OCI-LY1 (cell line): ENCODE results near the gene CDH7.

Experiments used
- H2AFZ ChIP-seq: fragments of 200-600 bp; sonication (generic), shearing (Covaris generic); 2 replicates; pipeline ENCODE4 v1.6.0; 2014; ENCODE audit warnings: antibody characterized with exemption, mild to moderate bottlenecking, low read length
- H3F3A ChIP-seq: fragments of 200-600 bp; sonication (generic), shearing (Covaris generic); 2 replicates; pipeline ENCODE4 v1.6.0; 2014; ENCODE audit warnings: mild to moderate bottlenecking, antibody characterized with exemption, low read length, moderate library complexity; ENCODE audit not compliant: insufficient read depth
- H3K27ac ChIP-seq: fragments of 200-600 bp; sonication (generic); 2 replicates; pipeline ENCODE4 v1.5.1; 2014; ENCODE audit warnings: low read length, mixed run types, mild to moderate bottlenecking, low read depth; ENCODE audit not compliant: poor library complexity, severe bottlenecking
- H3K27me3 ChIP-seq: fragments of 200-600 bp; sonication (generic); 2 replicates; pipeline ENCODE4 v1.6.0; 2014; ENCODE audit warnings: antibody characterized with exemption, mild to moderate bottlenecking, low read length, moderate library complexity; ENCODE audit not compliant: insufficient read depth
- H3K36me3 ChIP-seq: fragments of 200-600 bp; sonication (generic); 2 replicates; pipeline ENCODE4 v1.6.1; 2014; ENCODE audit warnings: mild to moderate bottlenecking, antibody characterized with exemption, low read length, moderate library complexity, mixed read lengths; ENCODE audit not compliant: insufficient read depth
- H3K4me1 ChIP-seq: fragments of 200-600 bp; sonication (generic); 2 replicates; pipeline ENCODE4 v1.5.1; 2014; ENCODE audit warnings: mild to moderate bottlenecking, low read length, moderate library complexity; ENCODE audit not compliant: insufficient read depth, severe bottlenecking
- H3K4me2 ChIP-seq: fragments of 200-600 bp; sonication (generic), shearing (Covaris generic); 2 replicates; pipeline ENCODE4 v1.6.1; 2014; ENCODE audit warnings: low read length
- H3K4me3 ChIP-seq: fragments of 200-600 bp; sonication (generic); 2 replicates; pipeline ENCODE4 v1.5.1; 2014; ENCODE audit warnings: low read length, low read depth, mild to moderate bottlenecking, mixed read lengths; ENCODE audit not compliant: poor library complexity, severe bottlenecking
- H3K79me2 ChIP-seq: fragments of 200-600 bp; shearing (Covaris generic); 2 replicates; pipeline ENCODE4 v1.6.1; 2016; ENCODE audit warnings: mixed run types, low read length, mixed read lengths; ENCODE audit not compliant: insufficient read depth
- H3K9ac ChIP-seq: fragments of 200-600 bp; sonication (generic), shearing (Covaris generic); 2 replicates; pipeline ENCODE4 v1.6.1; 2014; ENCODE audit warnings: mild to moderate bottlenecking, low read length, mixed read lengths
- H3K9me2 ChIP-seq: fragments of 200-600 bp; sonication (generic), shearing (Covaris generic); 2 replicates; pipeline ENCODE4 v1.6.1; 2014; ENCODE audit warnings: low read depth, mild to moderate bottlenecking, low read length, mixed read lengths
- H3K9me3 ChIP-seq: fragments of 200-600 bp; shearing (Covaris generic); 2 replicates; pipeline ENCODE4 v1.6.1; 2014; ENCODE audit warnings: low read length, mixed read lengths
- H4K20me1 ChIP-seq: fragments of 200-600 bp; sonication (generic), shearing (Covaris generic); 2 replicates; pipeline ENCODE4 v1.6.0; 2016; ENCODE audit warnings: mild to moderate bottlenecking, low read length; ENCODE audit not compliant: insufficient read depth
- EZH2 ChIP-seq: fragments of 200-600 bp; sonication (generic), shearing (Covaris generic); IDR thresholded peaks from 2 replicates; pipeline ENCODE4 v1.8.0; 2017; ENCODE audit warnings: borderline replicate concordance, mixed run types, mild to moderate bottlenecking, antibody characterized with exemption, low read length, moderate library complexity, mixed read lengths
- TF ChIP-seq, protein P1 (sequence below): fragments of 200-600 bp; sonication (generic), shearing (Covaris generic); IDR thresholded peaks from 2 replicates; pipeline ENCODE4 v1.5.1; 2017; ENCODE audit warnings: mild to moderate bottlenecking, antibody characterized with exemption, low read length, moderate library complexity, mixed read lengths

Gene CDH7

DNA sequence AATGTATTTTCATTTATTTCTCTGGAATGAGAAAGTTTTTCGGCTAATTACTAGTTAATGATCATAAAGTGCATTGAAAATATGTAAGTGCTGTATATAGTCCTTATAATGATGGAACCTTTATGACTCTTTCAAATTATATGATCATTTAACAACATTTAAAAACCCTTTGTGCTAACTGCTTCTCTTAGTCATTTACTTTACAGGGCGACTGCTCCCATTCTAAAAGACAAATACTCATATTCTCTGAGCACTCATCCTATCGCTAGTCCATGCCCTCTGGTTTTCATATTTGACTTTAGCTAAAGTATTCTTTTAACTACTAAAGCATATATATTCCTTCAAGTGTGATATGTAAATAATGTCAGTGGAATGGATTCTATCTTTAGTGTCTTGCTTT, 168.2 kb downstream of the CDH7 start:
- H3F3A ChIP-seq: no peaks in the 10 kb centered on the region
- no peak overlapping the region for H3K9ac ChIP-seq
- no peak overlapping the region for H3K27ac ChIP-seq
- H4K20me1 ChIP-seq: no peaks in the 10 kb centered on the region
- H3K9me2 ChIP-seq: no peaks in the 10 kb centered on the region
- no peak overlapping the region for H2AFZ ChIP-seq
- H3K9me3 ChIP-seq: no peaks in the 10 kb centered on the region
- H3K4me2 ChIP-seq: no peak overlapping the region
- no peaks in the 10 kb centered on the region for H3K36me3 ChIP-seq
- TF ChIP-seq EZH2: no peak
- TF ChIP-seq, protein P1, sequence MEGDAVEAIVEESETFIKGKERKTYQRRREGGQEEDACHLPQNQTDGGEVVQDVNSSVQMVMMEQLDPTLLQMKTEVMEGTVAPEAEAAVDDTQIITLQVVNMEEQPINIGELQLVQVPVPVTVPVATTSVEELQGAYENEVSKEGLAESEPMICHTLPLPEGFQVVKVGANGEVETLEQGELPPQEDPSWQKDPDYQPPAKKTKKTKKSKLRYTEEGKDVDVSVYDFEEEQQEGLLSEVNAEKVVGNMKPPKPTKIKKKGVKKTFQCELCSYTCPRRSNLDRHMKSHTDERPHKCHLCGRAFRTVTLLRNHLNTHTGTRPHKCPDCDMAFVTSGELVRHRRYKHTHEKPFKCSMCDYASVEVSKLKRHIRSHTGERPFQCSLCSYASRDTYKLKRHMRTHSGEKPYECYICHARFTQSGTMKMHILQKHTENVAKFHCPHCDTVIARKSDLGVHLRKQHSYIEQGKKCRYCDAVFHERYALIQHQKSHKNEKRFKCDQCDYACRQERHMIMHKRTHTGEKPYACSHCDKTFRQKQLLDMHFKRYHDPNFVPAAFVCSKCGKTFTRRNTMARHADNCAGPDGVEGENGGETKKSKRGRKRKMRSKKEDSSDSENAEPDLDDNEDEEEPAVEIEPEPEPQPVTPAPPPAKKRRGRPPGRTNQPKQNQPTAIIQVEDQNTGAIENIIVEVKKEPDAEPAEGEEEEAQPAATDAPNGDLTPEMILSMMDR: no peak
- H3K79me2 ChIP-seq: no peaks in the 10 kb centered on the region
- H3K4me3 ChIP-seq: no peak overlapping the region
- peaks cover 8% of the 10 kb centered on the region; the same call in 1 of the 2 replicates for H3K27me3 ChIP-seq
- H3K4me1 ChIP-seq: no peaks in the 10 kb centered on the region

DNA sequence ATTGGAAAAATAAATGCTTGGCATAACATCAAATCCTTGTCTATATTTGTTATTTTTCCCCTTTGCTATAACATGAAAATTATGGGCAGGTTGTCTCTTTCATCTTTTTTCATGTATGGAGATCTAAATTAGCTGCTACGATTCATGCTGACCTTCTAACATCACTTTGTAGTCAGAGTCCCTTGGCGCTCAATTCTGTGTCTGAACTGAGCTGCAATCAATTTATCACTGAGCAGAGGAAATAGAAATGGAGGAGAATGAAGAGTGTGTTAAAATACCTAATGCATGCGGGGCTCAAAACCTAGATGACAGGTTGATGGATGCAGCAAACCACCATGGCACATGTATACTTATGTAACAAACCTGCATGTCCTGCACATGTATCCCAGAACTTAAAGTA, 168.9 kb downstream of the CDH7 start:
- Histone ChIP-seq H3K4me1 (no peaks in the 10 kb centered on the region), H3K4me2 (no peak overlapping the region), H3K27me3 (peaks cover 8% of the 10 kb centered on the region; the same call in 1 of the 2 replicates), H3K9me3 (no peaks in the 10 kb centered on the region), H3F3A (no peaks in the 10 kb centered on the region), H3K9ac (no peak overlapping the region), H3K79me2 (no peaks in the 10 kb centered on the region), H3K9me2 (no peaks in the 10 kb centered on the region), H2AFZ (no peak overlapping the region), H3K4me3 (no peak overlapping the region), H4K20me1 (no peaks in the 10 kb centered on the region), H3K27ac (no peak overlapping the region), H3K36me3 (no peaks in the 10 kb centered on the region)
- TF ChIP-seq, protein P1: no peak
- TF ChIP-seq EZH2: no peak

DNA sequence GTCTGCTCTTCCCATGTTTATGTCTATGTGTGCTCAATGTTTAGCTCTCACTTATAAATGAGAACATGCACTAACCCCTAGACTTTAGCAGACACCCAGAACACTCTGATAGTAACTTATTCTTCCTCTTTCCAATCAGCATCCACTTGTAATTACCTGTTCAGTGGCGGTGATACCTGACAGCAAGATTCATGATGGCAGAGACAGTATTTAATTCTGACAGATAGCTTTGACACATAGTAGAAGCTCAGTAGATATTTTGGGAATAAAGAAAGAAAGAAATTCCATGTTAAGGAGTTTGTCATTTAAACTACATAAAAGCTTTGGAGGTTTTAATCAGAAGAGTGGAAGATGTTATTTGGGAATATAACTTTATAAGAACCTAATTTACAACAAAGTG, 171.3 kb downstream of the CDH7 start:
- H3K9ac ChIP-seq: no peak overlapping the region
- H4K20me1 ChIP-seq: no peaks in the 10 kb centered on the region
- H3K27ac ChIP-seq: no peak overlapping the region
- H3K4me1 ChIP-seq: no peaks in the 10 kb centered on the region
- TF ChIP-seq EZH2: no peak
- TF ChIP-seq, protein P1: no peak
- no peak overlapping the region for H3K4me2 ChIP-seq
- no peaks in the 10 kb centered on the region for H3K9me3 ChIP-seq
- no peaks in the 10 kb centered on the region for H3K36me3 ChIP-seq
- H3K27me3 ChIP-seq: peaks cover 8% of the 10 kb centered on the region; the same call in 1 of the 2 replicates
- no peaks in the 10 kb centered on the region for H3F3A ChIP-seq
- no peak overlapping the region for H2AFZ ChIP-seq
- no peaks in the 10 kb centered on the region for H3K9me2 ChIP-seq
- H3K79me2 ChIP-seq: no peaks in the 10 kb centered on the region
- no peak overlapping the region for H3K4me3 ChIP-seq
